WTC11 (cell line): ENCODE results near the gene ESRRA. TPM values are rescaled to one million over a fixed set of nuclear protein-coding genes. Genes with fewer than 3 reads are reported as not detected.
A peak's percentile ranks its signal among the peaks of the same experiment; 100 is the strongest.

Experiments used
- CREB1 ChIP-seq: sonication (generic); formaldehyde crosslinking; IDR thresholded peaks from 2 replicates; pipeline ENCODE4 v1.8.0; 2023; ENCODE audit warnings: mild to moderate bottlenecking, missing genetic modification reagents
- CREM ChIP-seq: sonication (generic); formaldehyde crosslinking; IDR thresholded peaks from 2 replicates; pipeline ENCODE4 v1.8.1; 2022; ENCODE audit warnings: mild to moderate bottlenecking, missing genetic modification reagents, moderate library complexity
- ELF4 ChIP-seq: sonication (generic); formaldehyde crosslinking; IDR thresholded peaks from 2 replicates; pipeline ENCODE4 v1.8.1; 2022; ENCODE audit warnings: low read depth, mild to moderate bottlenecking, moderate library complexity, missing genetic modification reagents
- EMX1 ChIP-seq: fragments of 250-450 bp; sonication (Bioruptor Pico); IDR thresholded peaks from 2 replicates; pipeline ENCODE4 v1.8.0; 2021; ENCODE audit warnings: mild to moderate bottlenecking
- FOXJ3 ChIP-seq: sonication (generic); formaldehyde crosslinking; IDR thresholded peaks from 2 replicates; pipeline ENCODE4 v1.9.0; 2021; ENCODE audit warnings: missing genetic modification reagents, mild to moderate bottlenecking, borderline replicate concordance
- JAZF1 ChIP-seq: fragments of 250-450 bp; sonication (Bioruptor Pico); IDR thresholded peaks from 2 replicates; pipeline ENCODE4 v1.9.0; 2021; ENCODE audit warnings: moderate library complexity, mild to moderate bottlenecking, inconsistent platforms
- KAT7 ChIP-seq: sonication (generic); formaldehyde crosslinking; IDR thresholded peaks from 2 replicates; pipeline ENCODE4 v1.8.1; 2023; ENCODE audit warnings: missing genetic modification reagents, mild to moderate bottlenecking, borderline replicate concordance
- NFYB ChIP-seq: sonication (generic); formaldehyde crosslinking; conservative IDR thresholded peaks from 2 replicates; pipeline ENCODE4 v1.8.0; 2022; ENCODE audit warnings: low read depth, missing genetic modification reagents
- NR2C2 ChIP-seq: sonication (generic); formaldehyde crosslinking; IDR thresholded peaks from 2 replicates; pipeline ENCODE4 v1.8.0; 2022; ENCODE audit warnings: mild to moderate bottlenecking, missing genetic modification reagents
- PRDM15 ChIP-seq: sonication (generic); formaldehyde crosslinking; IDR thresholded peaks from 2 replicates; pipeline ENCODE4 v1.8.0; 2022; ENCODE audit warnings: missing genetic modification reagents
- PRRX2 ChIP-seq: fragments of 250-450 bp; sonication (Bioruptor Pico); IDR thresholded peaks from 2 replicates; pipeline ENCODE4 v1.8.0; 2021; ENCODE audit warnings: mild to moderate bottlenecking
- RELA ChIP-seq: sonication (generic); formaldehyde crosslinking; IDR thresholded peaks from 2 replicates; pipeline ENCODE4 v1.8.1; 2022; ENCODE audit warnings: missing genetic modification reagents, mild to moderate bottlenecking, borderline replicate concordance
- SMAD3 ChIP-seq: sonication (generic); formaldehyde crosslinking; IDR thresholded peaks from 2 replicates; pipeline ENCODE4 v1.8.0; 2022; ENCODE audit warnings: missing genetic modification reagents, mild to moderate bottlenecking, borderline replicate concordance
- STAT6 ChIP-seq: sonication (generic); formaldehyde crosslinking; conservative IDR thresholded peaks from 2 replicates; pipeline ENCODE4 v1.8.1; 2023; ENCODE audit warnings: mild to moderate bottlenecking, low read depth, missing genetic modification reagents, moderate library complexity
- USF1 ChIP-seq: sonication (generic); formaldehyde crosslinking; IDR thresholded peaks from 2 replicates; pipeline ENCODE4 v1.8.0; 2022; ENCODE audit warnings: mild to moderate bottlenecking, missing genetic modification reagents
- ZNF396 ChIP-seq: fragments of 250-450 bp; sonication (Bioruptor Pico); IDR thresholded peaks from 2 replicates; pipeline ENCODE4 v1.8.0; 2021; ENCODE audit warnings: mild to moderate bottlenecking, moderate library complexity, borderline replicate concordance
- total RNA-seq: library from RNA; stranded (reverse); gene quantifications from 3 replicates; pipeline ENCODE4 v1.2.3, GENCODE V29; 2021
- TF ChIP-seq, protein P1 (sequence below): sonication (generic); formaldehyde crosslinking; IDR thresholded peaks from 2 replicates; pipeline ENCODE4 v1.8.1; 2022; ENCODE audit warnings: mild to moderate bottlenecking, moderate library complexity, missing genetic modification reagents
- TF ChIP-seq, protein P2 (sequence below): sonication (generic); formaldehyde crosslinking; IDR thresholded peaks from 2 replicates; pipeline ENCODE4 v1.8.1; 2023; ENCODE audit warnings: mild to moderate bottlenecking, moderate library complexity, missing genetic modification reagents
- TF ChIP-seq, protein P3 (sequence below): sonication (generic); formaldehyde crosslinking; IDR thresholded peaks from 2 replicates; pipeline ENCODE4 v1.8.0; 2022; ENCODE audit warnings: mild to moderate bottlenecking, missing genetic modification reagents
- TF ChIP-seq, protein P4 (sequence below): sonication (generic); formaldehyde crosslinking; IDR thresholded peaks from 2 replicates; pipeline ENCODE4 v1.8.1; 2023; ENCODE audit warnings: mild to moderate bottlenecking, missing genetic modification reagents
- TF ChIP-seq, protein P5 (sequence below): fragments of 200-600 bp; IDR thresholded peaks from 2 replicates; pipeline ENCODE4 v1.8.0; 2022; ENCODE audit warnings: antibody characterized with exemption

The ESRRA gene
- total RNA-seq, 1 experiment from 2014 or later: 81.9 TPM

DNA sequence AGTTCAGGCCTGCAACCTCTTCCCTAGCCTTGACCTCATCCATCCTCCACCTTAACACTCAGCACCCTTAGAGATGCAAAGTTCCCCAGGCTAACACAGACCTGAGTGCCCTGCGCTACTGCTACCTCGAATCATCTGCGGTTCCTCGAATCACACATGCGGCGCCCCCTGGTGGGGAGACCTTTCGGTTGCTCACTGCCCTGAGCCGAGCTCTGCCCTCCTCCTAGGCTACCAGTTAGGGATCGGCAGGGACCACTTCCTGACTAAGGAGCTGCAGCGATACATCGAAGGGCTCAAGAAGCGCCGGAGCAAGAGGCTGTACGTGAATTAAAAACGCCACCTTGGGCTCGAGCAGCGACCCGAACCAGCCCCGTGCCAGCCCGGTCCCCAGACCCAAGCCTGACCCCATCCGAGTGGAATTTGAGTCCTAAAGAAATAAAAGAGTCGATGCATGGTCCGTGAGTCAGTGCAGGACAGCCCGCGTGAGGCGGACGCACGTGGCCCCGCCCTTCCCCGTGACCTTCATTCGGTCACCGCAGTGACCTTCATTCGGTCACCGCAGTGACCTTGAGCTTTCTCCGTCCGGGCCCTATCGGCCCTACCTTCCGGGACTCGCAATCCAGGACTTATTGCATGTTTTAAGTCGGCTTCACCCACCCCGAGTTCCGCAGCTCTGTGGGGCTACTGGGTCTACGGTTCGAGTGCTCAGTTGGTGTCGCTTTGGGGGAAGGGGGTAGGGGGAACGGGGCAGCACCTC lies 830 bp upstream of the ESRRA start (continued):
- TF ChIP-seq PRRX2 (CRISPR knock-in tag) (no peak), ZNF396 (CRISPR knock-in tag) (no peak), CREM (no peak), CREB1 (0 out of 2 replicates have a peak, but pooled peaks have one; percentile 25), KAT7 (CRISPR knock-in tag) (no peak), STAT6 (CRISPR knock-in tag) (no peak), EMX1 (CRISPR knock-in tag) (no peak), RELA (CRISPR knock-in tag) (no peak), ELF4 (CRISPR knock-in tag) (no peak), FOXJ3 (CRISPR knock-in tag) (no peak), JAZF1 (no peak), SMAD3 (peak; percentile 77; the same call in 1 of the 2 replicates), PRDM15 (CRISPR knock-in tag) (no peak), NFYB (no peak), NR2C2 (CRISPR knock-in tag) (no peak), USF1 (peak; percentile 49; the same call in 1 of the 2 replicates)
- TF ChIP-seq, protein P1, sequence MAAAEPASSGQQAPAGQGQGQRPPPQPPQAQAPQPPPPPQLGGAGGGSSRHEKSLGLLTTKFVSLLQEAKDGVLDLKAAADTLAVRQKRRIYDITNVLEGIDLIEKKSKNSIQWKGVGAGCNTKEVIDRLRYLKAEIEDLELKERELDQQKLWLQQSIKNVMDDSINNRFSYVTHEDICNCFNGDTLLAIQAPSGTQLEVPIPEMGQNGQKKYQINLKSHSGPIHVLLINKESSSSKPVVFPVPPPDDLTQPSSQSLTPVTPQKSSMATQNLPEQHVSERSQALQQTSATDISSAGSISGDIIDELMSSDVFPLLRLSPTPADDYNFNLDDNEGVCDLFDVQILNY (CRISPR knock-in tag): peak; percentile 35; the same call in 1 of the 2 replicates
- TF ChIP-seq, protein P2, sequence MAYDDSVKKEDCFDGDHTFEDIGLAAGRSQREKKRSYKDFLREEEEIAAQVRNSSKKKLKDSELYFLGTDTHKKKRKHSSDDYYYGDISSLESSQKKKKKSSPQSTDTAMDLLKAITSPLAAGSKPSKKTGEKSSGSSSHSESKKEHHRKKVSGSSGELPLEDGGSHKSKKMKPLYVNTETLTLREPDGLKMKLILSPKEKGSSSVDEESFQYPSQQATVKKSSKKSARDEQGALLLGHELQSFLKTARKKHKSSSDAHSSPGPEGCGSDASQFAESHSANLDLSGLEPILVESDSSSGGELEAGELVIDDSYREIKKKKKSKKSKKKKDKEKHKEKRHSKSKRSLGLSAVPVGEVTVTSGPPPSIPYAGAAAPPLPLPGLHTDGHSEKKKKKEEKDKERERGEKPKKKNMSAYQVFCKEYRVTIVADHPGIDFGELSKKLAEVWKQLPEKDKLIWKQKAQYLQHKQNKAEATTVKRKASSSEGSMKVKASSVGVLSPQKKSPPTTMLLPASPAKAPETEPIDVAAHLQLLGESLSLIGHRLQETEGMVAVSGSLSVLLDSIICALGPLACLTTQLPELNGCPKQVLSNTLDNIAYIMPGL: peak; percentile 87; the same call in 1 of the 2 replicates
- TF ChIP-seq, protein P3, sequence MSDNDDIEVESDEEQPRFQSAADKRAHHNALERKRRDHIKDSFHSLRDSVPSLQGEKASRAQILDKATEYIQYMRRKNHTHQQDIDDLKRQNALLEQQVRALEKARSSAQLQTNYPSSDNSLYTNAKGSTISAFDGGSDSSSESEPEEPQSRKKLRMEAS (CRISPR knock-in tag): peak; percentile 80
- TF ChIP-seq, protein P4, sequence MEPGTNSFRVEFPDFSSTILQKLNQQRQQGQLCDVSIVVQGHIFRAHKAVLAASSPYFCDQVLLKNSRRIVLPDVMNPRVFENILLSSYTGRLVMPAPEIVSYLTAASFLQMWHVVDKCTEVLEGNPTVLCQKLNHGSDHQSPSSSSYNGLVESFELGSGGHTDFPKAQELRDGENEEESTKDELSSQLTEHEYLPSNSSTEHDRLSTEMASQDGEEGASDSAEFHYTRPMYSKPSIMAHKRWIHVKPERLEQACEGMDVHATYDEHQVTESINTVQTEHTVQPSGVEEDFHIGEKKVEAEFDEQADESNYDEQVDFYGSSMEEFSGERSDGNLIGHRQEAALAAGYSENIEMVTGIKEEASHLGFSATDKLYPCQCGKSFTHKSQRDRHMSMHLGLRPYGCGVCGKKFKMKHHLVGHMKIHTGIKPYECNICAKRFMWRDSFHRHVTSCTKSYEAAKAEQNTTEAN (CRISPR knock-in tag): no peak
- TF ChIP-seq, protein P5, sequence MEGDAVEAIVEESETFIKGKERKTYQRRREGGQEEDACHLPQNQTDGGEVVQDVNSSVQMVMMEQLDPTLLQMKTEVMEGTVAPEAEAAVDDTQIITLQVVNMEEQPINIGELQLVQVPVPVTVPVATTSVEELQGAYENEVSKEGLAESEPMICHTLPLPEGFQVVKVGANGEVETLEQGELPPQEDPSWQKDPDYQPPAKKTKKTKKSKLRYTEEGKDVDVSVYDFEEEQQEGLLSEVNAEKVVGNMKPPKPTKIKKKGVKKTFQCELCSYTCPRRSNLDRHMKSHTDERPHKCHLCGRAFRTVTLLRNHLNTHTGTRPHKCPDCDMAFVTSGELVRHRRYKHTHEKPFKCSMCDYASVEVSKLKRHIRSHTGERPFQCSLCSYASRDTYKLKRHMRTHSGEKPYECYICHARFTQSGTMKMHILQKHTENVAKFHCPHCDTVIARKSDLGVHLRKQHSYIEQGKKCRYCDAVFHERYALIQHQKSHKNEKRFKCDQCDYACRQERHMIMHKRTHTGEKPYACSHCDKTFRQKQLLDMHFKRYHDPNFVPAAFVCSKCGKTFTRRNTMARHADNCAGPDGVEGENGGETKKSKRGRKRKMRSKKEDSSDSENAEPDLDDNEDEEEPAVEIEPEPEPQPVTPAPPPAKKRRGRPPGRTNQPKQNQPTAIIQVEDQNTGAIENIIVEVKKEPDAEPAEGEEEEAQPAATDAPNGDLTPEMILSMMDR: peak; percentile 84
